Posterior vena cava (tissue), 2 donors: Measurements from ENCODE around the gene CD300LG. TPM values are rescaled to one million over a fixed set of nuclear protein-coding genes. Genes with fewer than 3 reads are reported as not detected.
"Not testable (repeated sequence)": the region's sequence is repeated elsewhere in the genome, so short reads cannot be mapped to it uniquely, and the experiment has no call there.

ENCODE experiments used
- DNase-seq: peaks from one replicate; pipeline ENCODE4 v3.0.0-alpha.2; 2020; ENCODE audit warnings: low spot score
- intact Hi-C, 2 donors: fragments of 100-400 bp; cut with DNase I; formaldehyde crosslinking; loops; one replicate each; pipeline versions ENCODE4 v1.14.1 to v1.14.2; 2022 to 2023
- total RNA-seq, 2 donors: library from RNA; stranded (reverse); fragmentation: NEBNext Ultra II Directional; extraction: Animal tissue kit (Norgen Biotek cat#: 25700); gene quantifications; one replicate each; pipeline ENCODE4 v1.2.1, GENCODE V29; 2021
- donor health status: DM: yes; HTN: yes; CAD: no.
- donor health status: DM: yes; HTN: yes; CAD: no.

Gene CD300LG
- total RNA-seq, 2 donors from 2014 or later, result 3.5 to 5.1 TPM

GRCh38 chr17:43892647-43892952 lies 45.6 kb downstream of the CD300LG start:
- no peak for DNase-seq
- intact Hi-C loops, result no loop called here

DNA sequence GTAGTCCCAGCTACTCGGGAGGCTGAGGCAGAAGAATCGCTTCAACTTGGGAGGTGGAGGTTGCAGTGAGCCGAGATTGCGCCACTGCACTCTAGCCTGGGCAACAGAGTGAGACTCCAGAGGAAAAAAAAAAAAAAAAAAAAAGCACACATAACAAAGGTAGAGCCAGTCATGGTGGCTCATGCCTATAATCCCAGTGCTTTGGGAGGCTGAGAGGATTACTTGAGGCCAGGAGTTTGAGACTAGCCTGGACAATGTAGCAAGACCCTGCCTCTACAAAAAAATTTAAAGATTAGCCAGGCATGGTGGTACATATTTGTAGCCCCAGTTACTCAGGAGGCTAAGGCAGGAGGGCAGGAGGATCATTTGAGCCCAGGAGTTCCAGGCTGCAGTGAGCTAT lies 47.5 kb downstream of the CD300LG start:
- intact Hi-C loops, DNase-seq: not testable (repeated sequence)

DNA sequence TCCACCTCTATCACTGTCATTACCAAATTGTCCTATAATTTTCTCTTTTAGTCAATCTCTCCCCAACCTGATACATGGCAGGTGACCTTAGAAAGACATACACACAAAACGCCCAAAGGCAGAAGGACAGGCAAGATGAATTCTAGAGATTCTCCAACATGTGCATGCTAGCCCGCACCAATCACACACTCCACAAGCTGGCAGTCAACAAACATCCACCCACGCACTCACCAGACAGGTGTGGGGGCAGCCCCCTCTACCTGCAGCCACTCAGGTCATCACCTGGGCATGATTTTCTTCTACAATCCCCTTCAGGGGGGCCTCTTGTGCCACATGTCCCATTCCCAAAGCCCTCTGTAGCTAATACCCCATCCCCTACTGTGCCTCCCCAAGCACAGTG lies 50.9 kb downstream of the CD300LG start:
- DNase-seq, result no peak
- intact Hi-C loops, result no loop called here

- intact Hi-C loops, result no loop called here
- DNase-seq, result no peak
These were observed 51.5 kb downstream of the CD300LG start for GRCh38 chr17:43898446-43898845.

GRCh38 chr17:43900183-43900857 lies 53.3 kb downstream of the CD300LG start:
- DNase-seq, result peak; percentile 95
- intact Hi-C loops, result no loop called here

DNA sequence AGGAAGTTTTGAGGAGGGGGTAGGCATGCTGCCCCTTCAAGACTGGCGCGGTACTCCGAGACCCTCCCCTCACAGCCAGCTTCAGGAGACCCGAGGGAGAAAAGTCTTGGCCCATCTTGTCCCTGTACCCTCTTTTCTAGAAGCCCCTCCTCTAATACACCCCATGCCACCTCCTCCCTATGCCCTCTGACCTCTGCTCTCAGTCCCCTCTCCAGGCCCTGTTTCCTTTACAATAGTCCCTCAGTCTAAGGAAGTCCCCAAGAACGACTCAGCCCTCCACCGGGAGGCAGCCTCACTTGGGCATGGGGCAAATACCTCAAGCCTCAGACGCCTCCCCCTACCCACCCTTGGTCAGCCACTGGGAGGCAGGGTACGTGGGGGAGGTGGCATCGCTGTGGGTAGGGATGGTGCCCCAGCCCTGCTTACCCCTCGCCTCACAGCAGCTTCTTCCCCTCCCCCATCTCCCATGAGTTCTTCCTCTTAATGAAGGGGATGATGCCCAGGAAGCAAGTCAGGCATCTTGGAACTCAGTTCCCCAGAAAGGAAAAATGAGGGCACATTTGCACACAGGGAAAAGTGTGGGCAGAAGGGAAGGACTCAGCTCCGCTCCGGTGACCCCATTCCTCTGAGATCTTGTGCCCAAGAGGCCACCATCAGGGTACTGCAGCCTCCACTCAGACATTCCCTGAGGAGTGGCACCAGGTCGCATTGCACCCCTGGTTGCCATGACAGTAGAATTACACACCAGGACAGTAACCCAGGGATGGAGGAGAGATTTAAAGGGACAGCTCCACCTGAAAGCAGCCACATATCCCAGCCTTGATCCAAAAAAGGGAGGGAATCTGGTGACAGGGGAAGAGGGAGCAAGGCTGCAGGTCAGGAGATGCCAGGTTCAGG lies 54.1 kb downstream of the CD300LG start:
- no peak for DNase-seq
- intact Hi-C loops, result no loop called here

GRCh38 chr17:43901861-43902589 lies 55.0 kb downstream of the CD300LG start:
- DNase-seq, result no peak
- intact Hi-C loops, result no loop called here

DNA sequence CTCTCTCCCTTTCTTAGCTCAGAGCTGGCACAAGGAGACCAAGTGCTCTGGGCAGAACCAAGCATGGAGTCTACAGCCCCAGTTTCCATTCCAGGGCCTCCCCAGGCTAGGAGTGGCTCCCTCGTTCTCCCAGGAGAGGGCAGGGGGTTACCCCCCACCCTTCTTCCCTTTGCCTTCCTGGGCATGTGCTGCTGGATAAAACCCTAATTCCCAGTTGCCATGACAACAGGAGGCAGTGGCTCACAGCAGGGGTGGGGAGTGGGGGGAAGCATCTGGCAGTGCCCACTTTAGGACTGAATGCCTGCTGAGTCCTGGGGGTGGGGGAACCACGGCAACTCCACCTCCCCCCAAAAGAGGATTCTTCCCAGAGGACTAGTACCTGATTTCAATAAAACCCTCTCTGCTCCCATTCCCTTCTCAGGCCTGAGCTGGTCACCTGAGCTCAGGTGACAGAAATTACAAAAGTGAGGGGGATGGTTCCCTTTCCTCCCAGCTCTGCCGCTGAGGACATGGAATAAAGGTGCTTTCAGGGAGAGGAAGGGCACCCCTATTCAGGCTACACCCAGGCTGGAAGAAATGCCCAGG lies 58.5 kb downstream of the CD300LG start:
- intact Hi-C loops, result no loop called here
- DNase-seq, result no peak

DNA sequence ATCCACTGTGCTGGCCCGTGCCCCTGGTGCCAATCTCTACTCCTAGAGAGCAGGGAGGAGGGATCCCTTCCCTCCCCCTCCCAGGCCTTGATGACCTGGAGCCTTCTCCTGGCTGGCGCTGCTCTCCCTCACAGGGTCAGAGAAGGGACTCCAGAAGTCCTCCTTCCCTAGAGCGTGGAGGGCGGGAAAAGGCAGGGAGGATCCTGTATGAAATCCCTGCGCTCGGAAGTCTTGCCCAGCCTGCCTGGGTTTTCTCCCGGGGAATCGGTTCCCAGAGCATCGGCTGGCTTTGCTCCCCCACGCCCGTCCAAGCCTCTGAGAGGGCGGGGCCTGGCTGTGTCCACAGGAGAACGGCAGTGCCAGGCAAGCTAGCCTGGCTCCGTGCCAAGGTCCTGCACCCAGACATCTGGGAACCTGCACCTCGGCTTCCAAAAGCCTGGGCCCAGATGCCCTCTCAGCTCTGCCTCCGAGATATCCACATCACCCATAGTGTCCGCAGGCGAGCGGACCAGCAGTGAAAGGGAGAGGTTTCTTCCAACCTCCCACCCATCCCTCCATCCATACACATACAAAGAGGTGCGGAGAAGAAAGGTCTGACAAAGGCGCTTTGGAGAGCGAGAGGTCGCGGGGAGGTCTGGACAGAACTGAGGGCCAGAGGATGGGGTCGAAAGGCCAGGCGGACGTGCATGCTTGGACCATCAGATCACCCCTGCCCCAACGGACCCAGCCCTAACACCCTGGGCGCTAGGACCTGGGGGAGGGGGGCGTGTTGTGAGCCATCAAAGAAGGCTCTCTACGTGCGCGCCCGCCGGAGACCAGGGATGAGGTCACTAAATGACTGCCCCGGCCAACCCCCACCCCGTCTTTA lies 59.2 kb downstream of the CD300LG start:
- intact Hi-C loops, result no loop called here

DNA sequence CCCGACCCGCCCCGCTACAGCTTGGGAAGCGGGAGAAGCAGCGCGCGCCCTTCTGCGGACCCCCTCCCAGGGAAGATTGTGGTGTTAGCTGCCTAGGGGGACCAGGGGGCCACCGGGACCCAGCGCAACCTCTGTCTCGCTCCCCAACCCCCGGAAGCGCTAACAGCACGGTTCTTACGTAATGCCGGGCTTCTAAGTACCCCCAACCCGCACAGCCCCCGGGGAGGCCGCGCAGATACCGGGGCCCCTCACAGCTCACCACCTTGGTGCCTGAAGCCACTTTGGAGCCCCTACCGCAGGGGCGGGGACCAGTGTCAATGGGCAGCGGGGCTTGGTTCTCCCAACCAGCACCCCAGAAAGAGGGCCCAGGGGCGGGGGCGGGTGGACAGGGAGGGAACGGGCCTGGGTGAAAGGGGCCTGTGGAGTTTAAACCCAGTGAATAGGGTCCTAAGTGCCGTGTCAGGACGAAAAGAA lies 60.0 kb downstream of the CD300LG start:
- intact Hi-C loops, result no loop called here
- DNase-seq, result no peak

More for the DNA sequence above, 59.2 kb downstream of the CD300LG start:
- peak; percentile 94 for DNase-seq

- intact Hi-C loops, result no loop called here
- DNase-seq, result peak; percentile 93
These were observed 60.5 kb downstream of the CD300LG start, which contains the start of gene MPP2 for GRCh38 chr17:43907425-43907981. Gene MPP2 (minus strand): TSS chr17:43907536. CDS start chr17:43904460, 3,076 bp downstream.

- intact Hi-C loops, result no loop called here
- DNase-seq, result peak; percentile 93
These were observed 61.2 kb downstream of the CD300LG start for GRCh38 chr17:43907998-43908721.

GRCh38 chr17:43909537-43910231 lies 62.7 kb downstream of the CD300LG start:
- intact Hi-C loops, result no loop called here
- DNase-seq, result no peak

GRCh38 chr17:43911904-43912303 lies 64.9 kb downstream of the CD300LG start:
- intact Hi-C loops, result no loop called here
- DNase-seq, result no peak

DNA sequence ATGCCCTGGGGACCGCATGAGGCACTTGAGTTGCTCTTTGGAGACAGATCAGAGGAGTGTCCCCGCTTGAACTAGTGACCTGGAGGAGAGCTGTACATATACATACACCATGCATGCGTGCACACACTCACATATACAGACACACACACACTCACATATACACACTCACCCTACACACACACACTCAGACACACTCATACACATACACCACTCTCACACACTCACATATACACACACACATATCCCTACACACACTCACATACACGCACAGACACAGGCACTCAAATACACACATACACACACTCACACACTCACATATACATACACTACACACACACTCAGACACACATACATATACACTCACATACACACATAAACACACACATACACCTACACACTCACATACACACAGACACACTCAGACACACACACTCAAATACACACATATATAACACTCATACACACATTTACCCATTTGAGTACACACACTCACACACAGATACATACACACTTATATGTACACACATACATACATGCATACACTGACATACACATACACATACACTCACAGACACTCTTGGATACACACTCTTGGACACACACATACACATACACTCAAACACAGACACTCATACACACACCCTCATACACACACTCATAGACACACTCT lies 65.8 kb downstream of the CD300LG start:
- intact Hi-C loops, result no loop called here
- no peak for DNase-seq
